ENCODE measurements around the gene DPH1.

GRCh38 chr17:2028737-2029136 lies 1.2 kb upstream of the DPH1 start:
- no peak for TF ChIP-seq POLR2A (IDR thresholded peaks at IDR 0.05; ENCODE audit: low read length)
- TF ChIP-seq MAFK (IDR thresholded peaks at IDR 0.05; ENCODE audit: partially characterized antibody), result no peak
- no peak for TF ChIP-seq SMC3 (IDR thresholded peaks at IDR 0.05)
- TF ChIP-seq RAD21 (conservative IDR thresholded peaks at IDR 0.05 in 1 of 2, IDR thresholded peaks at IDR 0.05 in 1 of 2), result no peak
- no peak for TF ChIP-seq JUN (IDR thresholded peaks at IDR 0.05)
- TF ChIP-seq, protein P1, sequence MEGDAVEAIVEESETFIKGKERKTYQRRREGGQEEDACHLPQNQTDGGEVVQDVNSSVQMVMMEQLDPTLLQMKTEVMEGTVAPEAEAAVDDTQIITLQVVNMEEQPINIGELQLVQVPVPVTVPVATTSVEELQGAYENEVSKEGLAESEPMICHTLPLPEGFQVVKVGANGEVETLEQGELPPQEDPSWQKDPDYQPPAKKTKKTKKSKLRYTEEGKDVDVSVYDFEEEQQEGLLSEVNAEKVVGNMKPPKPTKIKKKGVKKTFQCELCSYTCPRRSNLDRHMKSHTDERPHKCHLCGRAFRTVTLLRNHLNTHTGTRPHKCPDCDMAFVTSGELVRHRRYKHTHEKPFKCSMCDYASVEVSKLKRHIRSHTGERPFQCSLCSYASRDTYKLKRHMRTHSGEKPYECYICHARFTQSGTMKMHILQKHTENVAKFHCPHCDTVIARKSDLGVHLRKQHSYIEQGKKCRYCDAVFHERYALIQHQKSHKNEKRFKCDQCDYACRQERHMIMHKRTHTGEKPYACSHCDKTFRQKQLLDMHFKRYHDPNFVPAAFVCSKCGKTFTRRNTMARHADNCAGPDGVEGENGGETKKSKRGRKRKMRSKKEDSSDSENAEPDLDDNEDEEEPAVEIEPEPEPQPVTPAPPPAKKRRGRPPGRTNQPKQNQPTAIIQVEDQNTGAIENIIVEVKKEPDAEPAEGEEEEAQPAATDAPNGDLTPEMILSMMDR (IDR thresholded peaks at IDR 0.05), result no peak

Measured in A549 (cell line).